Progenitor cell of endocrine pancreas (in vitro differentiated cells): Measurements from ENCODE around the gene SMOC2. TPM values are rescaled to one million over a fixed set of nuclear protein-coding genes. Genes with fewer than 3 reads are reported as not detected.

Source experiments
- DNase-seq: peaks from one replicate; pipeline ENCODE4 v3.0.0; 2021; ENCODE audit warnings: low spot score; ENCODE audit not compliant: unreplicated experiment
- H3K27ac Mint-ChIP-seq: 2 replicates; pipeline ENCODE4 v1.8.0; 2021; ENCODE audit warnings: mild to moderate bottlenecking, moderate library complexity, mixed read lengths
- H3K27me3 Mint-ChIP-seq: 2 replicates; pipeline ENCODE4 v1.8.0; 2021; ENCODE audit warnings: mixed read lengths
- H3K36me3 Mint-ChIP-seq: 2 replicates; pipeline ENCODE4 v1.8.0; 2022; ENCODE audit warnings: mixed read lengths; ENCODE audit not compliant: insufficient read depth
- H3K4me1 Mint-ChIP-seq: 2 replicates; pipeline ENCODE4 v1.8.0; 2021; ENCODE audit warnings: low read depth, mixed read lengths
- H3K4me3 Mint-ChIP-seq: 2 replicates; pipeline ENCODE4 v1.8.0; 2021; ENCODE audit warnings: low read depth, mild to moderate bottlenecking, moderate library complexity, mixed read lengths
- H3K9me3 Mint-ChIP-seq: 2 replicates; pipeline ENCODE4 v1.8.0; 2021; ENCODE audit warnings: low read depth, mixed read lengths
- CTCF ChIP-seq: fragments of 200-600 bp; sonication (generic); IDR thresholded peaks from one replicate; pipeline ENCODE4 v1.5.0; 2021; ENCODE audit warnings: antibody characterized with exemption, mild to moderate bottlenecking; ENCODE audit not compliant: unreplicated experiment
- total RNA-seq: library from RNA; stranded (reverse); gene quantifications from 2 replicates; pipeline ENCODE4 v1.2.1, GENCODE V29; 2021

SMOC2 gene
- total RNA-seq, 1 donor from 2014 or later = 5.9 TPM

GRCh38 chr6:168598251-168599117 lies 157.5 kb downstream of the SMOC2 start:
- H3K4me3 Mint-ChIP-seq = no peak overlapping the region
- DNase-seq = no peak
- H3K36me3 Mint-ChIP-seq = no peaks in the 10 kb centered on the region
- peaks cover 3% of the 10 kb centered on the region for H3K4me1 Mint-ChIP-seq
- no peak for TF ChIP-seq CTCF
- no peak overlapping the region for H3K27ac Mint-ChIP-seq
- peaks cover 20% of the 10 kb centered on the region for H3K27me3 Mint-ChIP-seq
- no peaks in the 10 kb centered on the region for H3K9me3 Mint-ChIP-seq

- H3K4me1 Mint-ChIP-seq = peaks cover 3% of the 10 kb centered on the region
- no peaks in the 10 kb centered on the region for H3K9me3 Mint-ChIP-seq
- DNase-seq = no peak
- H3K36me3 Mint-ChIP-seq = no peaks in the 10 kb centered on the region
- no peak overlapping the region for H3K27ac Mint-ChIP-seq
- H3K4me3 Mint-ChIP-seq = no peak overlapping the region
- TF ChIP-seq CTCF = no peak
- peaks cover 20% of the 10 kb centered on the region for H3K27me3 Mint-ChIP-seq
These were observed 158.1 kb downstream of the SMOC2 start for GRCh38 chr6:168599118-168599494.

- no peaks in the 10 kb centered on the region for H3K9me3 Mint-ChIP-seq
- H3K4me1 Mint-ChIP-seq = peaks cover 3% of the 10 kb centered on the region
- peaks cover 20% of the 10 kb centered on the region for H3K27me3 Mint-ChIP-seq
- no peak overlapping the region for H3K4me3 Mint-ChIP-seq
- H3K27ac Mint-ChIP-seq = no peak overlapping the region
- H3K36me3 Mint-ChIP-seq = no peaks in the 10 kb centered on the region
- no peak for TF ChIP-seq CTCF
- DNase-seq = no peak
These were observed 158.9 kb downstream of the SMOC2 start for GRCh38 chr6:168599769-168600330.

DNA sequence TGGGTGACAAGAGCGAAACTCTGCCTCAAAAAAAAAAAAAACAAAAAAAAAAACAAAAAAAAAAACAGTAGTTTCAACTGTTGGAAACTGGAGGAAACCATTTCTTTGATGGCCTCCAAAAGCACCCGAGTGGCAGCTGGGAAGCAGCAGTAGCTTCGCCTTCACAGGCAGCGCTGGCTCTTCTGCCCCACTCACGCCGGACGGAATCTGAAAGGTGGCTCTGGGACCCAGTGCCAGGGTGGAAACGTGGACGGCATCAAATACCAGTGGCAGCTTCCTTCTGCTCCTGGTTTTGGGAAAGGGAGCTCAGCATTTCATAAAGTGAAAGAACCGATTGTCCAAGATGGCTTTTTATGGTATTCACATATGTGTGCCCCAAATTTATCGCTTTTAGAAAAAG lies 159.4 kb downstream of the SMOC2 start:
- Mint-ChIP-seq H3K36me3 (no peaks in the 10 kb centered on the region), H3K27ac (no peak overlapping the region), H3K9me3 (no peaks in the 10 kb centered on the region), H3K27me3 (peaks cover 20% of the 10 kb centered on the region), H3K4me3 (no peak overlapping the region), H3K4me1 (peaks cover 3% of the 10 kb centered on the region)
- no peak for TF ChIP-seq CTCF
- no peak for DNase-seq

- H3K27me3 Mint-ChIP-seq = peaks cover 15% of the 10 kb centered on the region
- no peaks in the 10 kb centered on the region for H3K36me3 Mint-ChIP-seq
- H3K9me3 Mint-ChIP-seq = no peaks in the 10 kb centered on the region
- TF ChIP-seq CTCF = no peak
- H3K4me3 Mint-ChIP-seq = no peak overlapping the region
- H3K27ac Mint-ChIP-seq = no peak overlapping the region
- H3K4me1 Mint-ChIP-seq = peaks cover 9% of the 10 kb centered on the region
- no peak for DNase-seq
These were observed 160.1 kb downstream of the SMOC2 start for GRCh38 chr6:168601111-168601510.
